GM12878 (cell line): Measurements from ENCODE around the gene TOM1L1.

Source experiments
- CTCF ChIP-seq, 3 experiments: IDR thresholded peaks in 2 of 3; conservative IDR thresholded peaks in 1 of 3; 2 replicates each; pipeline ENCODE4 v1.5.1; 2011; ENCODE audit warnings: low read depth in 3 of 3, low read length in 3 of 3, mild to moderate bottlenecking in 3 of 3, control low read depth in 2 of 3, moderate library complexity in 2 of 3, inconsistent platforms in 1 of 3, mixed read lengths in 1 of 3; ENCODE audit not compliant: control insufficient read depth in 2 of 3, insufficient read depth in 1 of 3; ENCODE audit errors: extremely low read depth in 1 of 3
- E4F1 ChIP-seq: fragments of 450-650 bp; IDR thresholded peaks from 2 replicates; pipeline ENCODE4 v1.6.1; 2018; ENCODE audit warnings: borderline replicate concordance, mild to moderate bottlenecking; ENCODE audit not compliant: partially characterized antibody
- FOS ChIP-seq: IDR thresholded peaks from 3 replicates; pipeline ENCODE4 v1.6.1; 2011; ENCODE audit warnings: borderline replicate concordance; ENCODE audit not compliant: insufficient read length; ENCODE audit errors: extremely low read depth
- MAX ChIP-seq: IDR thresholded peaks from 2 replicates; pipeline ENCODE4 v1.6.1; 2012; ENCODE audit warnings: low read depth, low read length, improper control_type of control experiment
- POLR2AphosphoS2 ChIP-seq: IDR thresholded peaks from 2 replicates; pipeline ENCODE4 v1.6.1; 2011; ENCODE audit warnings: low read depth, mild to moderate bottlenecking, low read length, improper control_type of control experiment, moderate library complexity
- POLR2AphosphoS5 ChIP-seq: IDR thresholded peaks from 2 replicates; pipeline ENCODE4 v1.6.1; 2011; ENCODE audit warnings: mild to moderate bottlenecking, low read length, inconsistent platforms
- RELA ChIP-seq: fragments of 450-650 bp; IDR thresholded peaks from 2 replicates; pipeline ENCODE4 v1.8.0; 2014; ENCODE audit warnings: borderline replicate concordance; ENCODE audit not compliant: partially characterized antibody
- SRF ChIP-seq, 2 experiments: IDR thresholded peaks; 2 replicates each; pipeline ENCODE4 v1.6.1; 2011; ENCODE audit warnings: low read depth in 2 of 2, low read length in 2 of 2, mild to moderate bottlenecking in 1 of 2, moderate library complexity in 1 of 2

GRCh38 chr17:54916721-54917120 lies 16.1 kb downstream of the TOM1L1 start:
- TF ChIP-seq POLR2AphosphoS5 (no peak), FOS (no peak), RELA (no peak), E4F1 (no peak), MAX (no peak), POLR2AphosphoS2 (no peak), SRF (IDR thresholded peaks at IDR 0.05; ENCODE audit: low read depth in 2 of 2, low read length in 2 of 2) (no peak), CTCF (IDR thresholded peaks at IDR 0.05 in 2 of 3, conservative IDR thresholded peaks at IDR 0.05 in 1 of 3; ENCODE audit: control insufficient read depth in 2 of 3, extremely low read depth in 1 of 3, insufficient read depth in 1 of 3, low read depth in 3 of 3, low read length in 3 of 3) (no peak)
